Osteocyte (in vitro differentiated cells): ENCODE results near the gene DLX4. TPM values are rescaled to one million over a fixed set of nuclear protein-coding genes. Genes with fewer than 3 reads are reported as not detected.

ENCODE experiments used
- DNase-seq: peaks from one replicate; pipeline ENCODE4 v3.0.0; 2021; ENCODE audit warnings: mixed read lengths; ENCODE audit not compliant: unreplicated experiment; ENCODE audit errors: extremely low spot score
- H3K27ac Mint-ChIP-seq: one replicate; pipeline ENCODE4 v1.8.0; 2021; ENCODE audit warnings: mild to moderate bottlenecking, mixed read lengths; ENCODE audit not compliant: unreplicated experiment
- H3K27me3 Mint-ChIP-seq: one replicate; pipeline ENCODE4 v1.8.0; 2021; ENCODE audit warnings: mixed read lengths; ENCODE audit not compliant: unreplicated experiment
- H3K36me3 Mint-ChIP-seq: one replicate; pipeline ENCODE4 v1.8.0; 2021; ENCODE audit warnings: mixed read lengths; ENCODE audit not compliant: unreplicated experiment
- H3K4me1 Mint-ChIP-seq: one replicate; pipeline ENCODE4 v1.8.0; 2021; ENCODE audit warnings: mixed read lengths; ENCODE audit not compliant: unreplicated experiment
- H3K4me3 Mint-ChIP-seq: one replicate; pipeline ENCODE4 v1.8.0; 2021; ENCODE audit warnings: mild to moderate bottlenecking, moderate library complexity, mixed read lengths; ENCODE audit not compliant: unreplicated experiment
- H3K9me3 Mint-ChIP-seq: one replicate; pipeline ENCODE4 v1.8.0; 2021; ENCODE audit warnings: mixed read lengths; ENCODE audit not compliant: unreplicated experiment
- total RNA-seq: library from RNA; stranded (reverse); gene quantifications from 2 replicates; pipeline ENCODE4 v1.2.1, GENCODE V29; 2021
- TF ChIP-seq, protein P1 (sequence below): fragments of 200-600 bp; sonication (generic); IDR thresholded peaks from 2 replicates; pipeline ENCODE4 v1.5.0; 2021; ENCODE audit warnings: antibody characterized with exemption, mild to moderate bottlenecking, moderate library complexity

Gene DLX4
- total RNA-seq, 1 donor from 2014 or later = not detected

DNA sequence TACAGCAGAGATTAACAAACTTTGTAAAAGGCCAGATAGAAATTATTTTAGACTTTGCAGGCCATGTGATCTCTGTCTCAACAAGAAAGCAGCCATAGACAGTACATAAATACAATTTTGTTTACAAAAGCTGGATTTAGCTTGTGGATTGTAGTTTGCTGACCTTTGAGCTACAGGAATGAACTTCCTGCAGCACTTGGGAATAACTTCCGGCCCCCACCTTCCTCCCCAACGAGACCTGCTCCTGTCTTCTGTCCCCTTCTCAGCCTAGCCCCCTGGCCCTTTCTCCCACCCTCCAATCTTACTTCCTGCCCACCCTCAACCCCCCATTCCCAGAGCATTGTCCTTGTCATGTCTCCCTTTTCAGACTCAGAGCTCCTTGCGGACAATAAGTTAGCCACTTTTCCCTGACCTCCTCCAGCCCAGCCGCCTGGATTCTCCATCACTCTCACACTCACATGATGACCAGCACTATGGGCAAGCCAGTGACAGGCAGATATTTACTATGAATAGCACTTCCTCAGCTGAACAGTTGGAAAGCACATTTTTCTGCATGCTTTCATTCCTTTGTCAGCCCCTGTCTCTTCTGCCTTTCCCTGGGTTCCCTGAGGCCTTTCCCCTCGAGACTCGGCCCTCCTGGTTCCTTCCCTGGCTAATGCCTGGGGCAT lies 53.6 kb downstream of the DLX4 start:
- Mint-ChIP-seq H3K27ac (peak overlapping the region; percentile 65), H3K36me3 (no peaks in the 10 kb centered on the region), H3K27me3 (peaks cover 4% of the 10 kb centered on the region), H3K4me1 (peaks cover 23% of the 10 kb centered on the region), H3K4me3 (no peak overlapping the region), H3K9me3 (no peaks in the 10 kb centered on the region)
- TF ChIP-seq, protein P1, sequence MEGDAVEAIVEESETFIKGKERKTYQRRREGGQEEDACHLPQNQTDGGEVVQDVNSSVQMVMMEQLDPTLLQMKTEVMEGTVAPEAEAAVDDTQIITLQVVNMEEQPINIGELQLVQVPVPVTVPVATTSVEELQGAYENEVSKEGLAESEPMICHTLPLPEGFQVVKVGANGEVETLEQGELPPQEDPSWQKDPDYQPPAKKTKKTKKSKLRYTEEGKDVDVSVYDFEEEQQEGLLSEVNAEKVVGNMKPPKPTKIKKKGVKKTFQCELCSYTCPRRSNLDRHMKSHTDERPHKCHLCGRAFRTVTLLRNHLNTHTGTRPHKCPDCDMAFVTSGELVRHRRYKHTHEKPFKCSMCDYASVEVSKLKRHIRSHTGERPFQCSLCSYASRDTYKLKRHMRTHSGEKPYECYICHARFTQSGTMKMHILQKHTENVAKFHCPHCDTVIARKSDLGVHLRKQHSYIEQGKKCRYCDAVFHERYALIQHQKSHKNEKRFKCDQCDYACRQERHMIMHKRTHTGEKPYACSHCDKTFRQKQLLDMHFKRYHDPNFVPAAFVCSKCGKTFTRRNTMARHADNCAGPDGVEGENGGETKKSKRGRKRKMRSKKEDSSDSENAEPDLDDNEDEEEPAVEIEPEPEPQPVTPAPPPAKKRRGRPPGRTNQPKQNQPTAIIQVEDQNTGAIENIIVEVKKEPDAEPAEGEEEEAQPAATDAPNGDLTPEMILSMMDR = no peak
- peak; percentile 65 for DNase-seq

DNA sequence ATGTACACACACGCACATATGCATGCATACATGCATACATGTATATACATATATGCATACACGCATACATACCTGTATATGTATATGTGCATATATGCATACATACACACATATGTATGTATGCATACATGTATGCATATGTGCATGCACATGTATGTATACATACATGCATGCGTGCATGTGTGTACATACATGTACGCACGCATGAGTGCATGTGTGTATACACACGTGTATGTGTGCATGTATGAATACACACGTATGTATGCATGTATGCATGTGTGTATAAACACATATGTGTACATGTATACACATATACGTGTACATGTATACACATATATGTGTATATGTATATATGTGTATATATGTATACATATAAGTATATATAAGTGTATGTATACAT lies 54.5 kb downstream of the DLX4 start:
- Mint-ChIP-seq H3K36me3 (no peaks in the 10 kb centered on the region), H3K4me1 (peaks cover 32% of the 10 kb centered on the region), H3K4me3 (no peak overlapping the region), H3K9me3 (no peaks in the 10 kb centered on the region), H3K27ac (no peak overlapping the region), H3K27me3 (peaks cover 4% of the 10 kb centered on the region)
- DNase-seq = no peak
- TF ChIP-seq, protein P1 = no peak

Other genes starting within 250 kb of the DLX4 start
- gene FAM117A, start 205.1 kb upstream of the DLX4 start, total RNA-seq = 2.7 TPM in 2 replicates
- 50.5 and 58.0 TPM in 2 replicates for gene KAT7, start 180.5 kb upstream of the DLX4 start, total RNA-seq
- not detected in 2 replicates for gene TAC4, start 121.1 kb upstream of the DLX4 start, total RNA-seq
- gene DLX3, start 26.0 kb downstream of the DLX4 start, total RNA-seq = not detected in 2 replicates
- gene ITGA3, start 86.9 kb downstream of the DLX4 start, total RNA-seq = 201 and 221 TPM in 2 replicates
- 66.2 and 67.0 TPM in 2 replicates for gene PDK2, start 126.2 kb downstream of the DLX4 start, total RNA-seq
- gene SAMD14, start 161.0 kb downstream of the DLX4 start, total RNA-seq = 36.1 and 36.8 TPM in 2 replicates
- 175 and 176 TPM in 2 replicates for gene PPP1R9B, start 181.5 kb downstream of the DLX4 start, total RNA-seq
- gene SGCA, start 196.8 kb downstream of the DLX4 start, total RNA-seq = 12.0 and 13.0 TPM in 2 replicates
- 25,918 and 28,023 TPM in 2 replicates for gene COL1A1, start 232.4 kb downstream of the DLX4 start, total RNA-seq